SK-N-SH (cell line): ENCODE results near the gene ADNP2.

Experiments used
- CTCF ChIP-seq: fragments of 200-600 bp; sonication (generic); IDR thresholded peaks from 2 replicates; pipeline ENCODE4 v1.6.1; 2017; ENCODE audit warnings: antibody characterized with exemption, mild to moderate bottlenecking, moderate library complexity
- EP300 ChIP-seq, 2 experiments: IDR thresholded peaks; 2 replicates each; pipeline versions ENCODE4 v1.4.0 to v1.6.1; 2012; ENCODE audit warnings: borderline replicate concordance in 1 of 2, low read depth in 1 of 2, low read length in 1 of 2
- EZH2phosphoT487 ChIP-seq: fragments of 200-600 bp; sonication (generic); IDR thresholded peaks from 2 replicates; pipeline ENCODE4 v1.6.1; 2017; ENCODE audit warnings: low read depth, mixed run types, mild to moderate bottlenecking, antibody characterized with exemption, moderate library complexity, borderline replicate concordance
- FOSL2 ChIP-seq: IDR thresholded peaks from 2 replicates; pipeline ENCODE4 v1.4.0; 2012; ENCODE audit warnings: low read depth, mild to moderate bottlenecking, moderate library complexity, borderline replicate concordance
- FOXJ3 ChIP-seq: sonication (generic); formaldehyde crosslinking; IDR thresholded peaks from 2 replicates; pipeline ENCODE4 v1.5.1; 2020; ENCODE audit warnings: mild to moderate bottlenecking, missing genetic modification reagents
- MXI1 ChIP-seq: IDR thresholded peaks from 2 replicates; pipeline ENCODE4 v1.6.1; 2012; ENCODE audit warnings: mild to moderate bottlenecking, low read depth, low read length, improper control_type of control experiment
- SMC3 ChIP-seq: IDR thresholded peaks from 2 replicates; pipeline ENCODE4 v1.6.1; 2012; ENCODE audit warnings: low read depth, low read length, improper control_type of control experiment
- TCF12 ChIP-seq: IDR thresholded peaks from 2 replicates; pipeline ENCODE4 v1.4.0; 2012
- USF2 ChIP-seq: fragments of 150-350 bp; IDR thresholded peaks from 2 replicates; pipeline ENCODE4 v1.6.1; 2017; ENCODE audit warnings: antibody characterized with exemption, low read length, low read depth, borderline replicate concordance
- YY1 ChIP-seq: IDR thresholded peaks from 2 replicates; pipeline ENCODE4 v1.4.0; 2012; ENCODE audit warnings: low read depth, mild to moderate bottlenecking

GRCh38 chr18:80188643-80189530 is 79.8 kb downstream of the ADNP2 start:
- TF ChIP-seq YY1 = no peak
- TF ChIP-seq USF2 = no peak
- TF ChIP-seq CTCF = no peak
- no peak for TF ChIP-seq EZH2phosphoT487
- no peak for TF ChIP-seq TCF12
- no peak for TF ChIP-seq SMC3
- no peak for TF ChIP-seq FOSL2
- TF ChIP-seq MXI1 = no peak
- no peak for TF ChIP-seq EP300 (IDR thresholded peaks at IDR 0.05; ENCODE audit: borderline replicate concordance in 1 of 2, low read depth in 1 of 2, low read length in 1 of 2)
- TF ChIP-seq FOXJ3 = no peak
